ENCODE results near the gene IRX4.

IRX4 gene

DNA sequence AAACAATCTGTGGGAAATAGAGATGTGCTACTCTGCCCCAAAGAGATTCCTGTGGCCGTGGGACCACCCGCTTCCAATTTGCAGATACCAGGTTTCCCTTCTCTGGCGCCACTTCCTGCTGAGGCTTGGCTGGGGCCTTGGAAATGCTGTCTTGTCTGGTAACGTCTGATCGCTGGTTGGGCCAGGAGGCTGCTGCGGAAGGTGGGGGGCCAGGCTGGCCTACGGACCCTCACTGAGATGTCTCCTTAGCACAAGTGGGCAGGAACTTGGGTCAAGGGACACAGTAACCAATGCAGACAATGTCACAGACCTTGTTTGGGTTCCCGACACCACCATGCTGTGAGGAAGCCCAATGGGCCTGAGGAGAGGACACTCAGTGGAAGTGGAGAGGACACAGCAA lies 31.7 kb upstream of the IRX4 start:
- DNase-seq (ENCODE audit: low read depth in 2 of 3, low spot score in 1 of 3): no peak

DNA sequence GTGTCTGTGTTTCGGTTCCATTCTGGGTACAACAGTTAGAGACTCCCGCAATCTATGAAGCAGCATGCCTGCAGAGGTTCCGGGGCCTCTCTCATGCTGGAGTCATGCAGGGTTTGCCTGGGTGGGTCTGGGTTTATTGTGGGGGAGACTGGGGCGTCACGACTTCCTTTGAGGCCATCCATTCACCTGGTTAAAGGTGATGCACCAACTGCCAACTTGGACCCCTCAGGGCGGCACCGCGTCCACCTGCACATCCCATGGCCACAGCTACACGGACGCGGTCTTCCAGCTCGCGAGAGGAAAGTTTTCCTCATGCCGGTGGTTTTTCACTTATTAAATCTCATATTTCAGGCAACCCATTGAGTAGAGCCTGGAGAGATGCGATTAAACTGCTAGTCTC lies 30.9 kb upstream of the IRX4 start:
- no peak for DNase-seq (ENCODE audit: low read depth in 2 of 3, low spot score in 1 of 3)

DNA sequence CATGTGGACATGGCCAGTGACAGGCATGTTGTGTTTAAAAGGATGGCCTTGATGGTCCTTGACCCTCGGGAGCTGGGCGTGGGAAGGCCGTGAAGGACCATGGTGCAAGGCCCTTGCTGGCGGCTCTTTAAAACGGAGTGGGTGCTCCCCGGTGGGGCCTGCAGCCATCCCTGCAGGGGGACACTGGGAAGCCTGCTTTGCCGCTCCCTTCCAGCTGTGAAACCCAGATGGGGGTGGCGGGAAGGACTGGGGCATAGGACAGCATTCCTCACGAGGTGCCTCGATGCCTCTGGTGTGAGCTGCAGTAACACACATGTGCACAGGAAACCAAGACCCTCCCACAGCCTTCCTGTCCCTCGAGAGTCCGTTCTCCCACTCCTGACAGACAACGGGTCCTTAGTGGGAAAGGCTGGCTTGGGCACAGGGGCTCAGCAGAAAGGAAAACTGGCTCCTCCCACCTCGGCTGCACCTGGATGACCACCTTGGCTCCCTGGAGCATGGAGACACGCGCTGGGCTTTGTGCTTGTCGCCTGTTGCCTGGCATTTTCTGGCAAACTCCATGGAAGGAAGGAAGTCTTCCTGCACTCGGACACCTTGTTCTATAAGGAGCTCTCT lies 30.3 kb upstream of the IRX4 start:
- no peak for DNase-seq (ENCODE audit: low read depth in 2 of 3, low spot score in 1 of 3)

DNA sequence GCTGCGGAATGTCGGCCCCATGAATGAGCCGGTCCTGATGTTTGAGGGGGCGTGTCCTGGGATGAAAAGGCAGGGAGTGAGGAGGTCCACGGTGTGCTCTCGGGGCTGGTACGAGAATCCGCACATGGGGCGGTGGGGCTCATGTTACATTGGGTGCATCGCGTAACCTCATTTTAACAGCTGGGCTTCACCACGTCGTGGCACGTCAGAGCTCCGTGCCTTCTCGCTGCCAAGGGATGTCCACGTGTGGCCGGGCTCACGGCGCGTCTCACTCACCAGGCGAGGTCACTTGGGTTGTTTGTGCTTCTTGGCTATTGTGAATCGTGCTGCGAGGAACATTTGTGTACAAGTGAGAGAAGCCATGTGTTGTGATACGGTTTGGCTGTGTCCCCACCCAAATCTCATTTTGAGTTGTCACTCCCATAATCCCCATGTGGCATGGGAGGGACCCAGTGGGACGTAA lies 29.1 kb upstream of the IRX4 start:
- no peak for DNase-seq (ENCODE audit: low read depth in 2 of 3, low spot score in 1 of 3)

DNA sequence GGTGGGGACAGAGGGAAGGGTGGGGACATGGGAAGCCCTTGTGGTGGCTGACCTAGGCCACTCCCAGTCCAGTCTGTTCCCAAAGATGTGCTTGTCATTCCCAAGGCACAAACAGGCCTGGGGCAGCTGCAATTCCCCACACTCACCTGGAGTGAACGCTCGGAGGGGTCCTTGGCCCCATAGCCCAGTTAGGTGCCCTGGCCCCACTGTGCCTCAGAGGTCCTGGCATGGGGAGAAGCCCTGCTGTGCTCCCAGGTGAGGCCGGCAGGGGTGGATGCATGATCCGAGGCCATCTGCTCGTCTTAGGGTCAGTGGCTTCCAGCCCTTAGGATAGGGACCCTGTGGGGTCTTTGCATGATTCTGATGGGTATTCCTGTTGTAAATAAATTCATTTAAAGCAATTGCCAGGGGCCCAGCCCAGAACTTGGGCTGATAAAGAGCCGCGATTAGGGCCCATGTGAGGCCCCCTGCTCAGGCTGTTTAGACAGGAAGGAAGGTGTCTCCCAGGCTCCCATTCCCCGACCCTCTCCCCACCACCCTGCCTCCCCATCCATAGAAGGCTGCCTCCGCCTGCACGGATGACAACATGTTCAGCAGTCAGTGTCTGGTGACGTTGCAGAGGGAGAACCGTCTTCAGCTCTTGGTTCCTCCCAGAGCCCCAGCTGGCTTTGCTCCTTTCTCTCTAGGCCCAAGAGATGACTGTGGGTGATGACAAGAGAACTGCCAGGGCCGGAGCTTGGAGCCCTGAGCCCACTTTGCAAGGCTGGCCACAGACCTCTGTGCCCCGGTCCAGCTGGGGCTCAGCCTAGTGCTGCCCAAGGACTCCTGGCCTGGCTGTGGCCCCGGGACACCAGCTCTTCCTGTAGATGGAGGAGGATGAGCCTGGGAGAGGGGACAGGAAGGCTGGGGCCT lies 28.4 kb upstream of the IRX4 start:
- no peak for DNase-seq (ENCODE audit: low read depth in 2 of 3, low spot score in 1 of 3)

DNA sequence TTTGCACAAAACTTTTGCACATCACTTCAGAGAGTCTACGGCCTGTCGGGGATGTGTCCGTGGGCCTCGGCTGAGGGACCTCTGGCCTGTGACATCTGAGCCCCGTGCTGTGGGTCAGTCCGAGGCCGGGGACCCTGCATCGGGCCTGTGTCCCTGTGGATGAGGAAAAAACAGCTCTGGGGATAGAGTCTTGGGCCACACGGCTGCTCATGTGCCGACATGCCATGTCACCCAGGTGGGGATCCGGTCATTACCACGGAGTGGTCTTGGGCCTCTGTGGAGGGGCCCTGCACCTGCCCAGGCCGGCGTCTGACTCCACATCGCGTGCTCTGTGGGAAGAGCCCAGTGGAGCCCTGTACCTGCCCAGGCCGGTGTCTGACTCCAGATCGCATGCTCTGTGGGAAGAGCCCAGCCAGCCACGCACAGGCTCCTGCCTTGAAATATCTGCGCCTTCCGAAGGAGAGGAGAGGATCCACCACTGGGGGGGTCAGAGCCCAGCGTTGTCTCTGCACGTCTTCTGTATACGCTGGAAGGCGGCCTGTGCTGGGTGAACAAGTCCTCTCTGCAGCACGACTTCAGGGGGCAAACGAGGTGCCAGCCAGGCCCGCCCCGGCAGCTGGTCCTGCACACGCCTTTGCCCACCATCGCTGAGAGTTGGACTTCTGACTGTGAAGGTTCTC lies 27.5 kb upstream of the IRX4 start:
- no peak for DNase-seq (ENCODE audit: low read depth in 2 of 3, low spot score in 1 of 3)

DNA sequence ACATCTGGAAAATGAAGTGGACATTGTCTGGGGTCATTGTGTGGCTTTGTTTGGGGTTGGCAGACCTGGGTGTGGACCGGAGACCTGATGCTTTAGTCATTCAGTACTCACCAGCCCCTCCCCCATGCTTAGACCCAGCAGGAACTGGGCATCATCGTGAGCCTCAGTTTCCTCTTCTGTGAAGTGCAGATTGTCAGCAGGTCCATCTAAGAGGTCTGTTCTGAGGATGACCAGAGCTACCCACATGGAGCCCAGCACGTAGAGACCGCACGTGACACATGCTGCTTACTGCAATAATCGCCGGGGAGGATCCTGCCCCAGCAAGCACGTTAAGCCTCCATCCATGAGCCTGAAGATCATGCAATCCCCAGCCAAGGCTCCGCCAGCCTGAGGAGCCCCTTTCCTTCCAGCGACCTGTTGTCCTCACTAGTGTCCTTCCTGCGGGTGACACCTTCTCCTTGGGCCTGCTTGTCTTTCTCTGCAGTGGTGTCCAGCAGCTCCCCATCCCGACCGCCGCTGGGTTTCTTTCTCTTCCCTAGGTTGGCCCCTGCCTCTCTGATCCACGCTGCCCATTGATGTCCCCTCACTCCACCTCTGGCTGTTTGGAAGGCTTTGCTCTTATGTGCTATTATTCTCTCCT lies 26.7 kb upstream of the IRX4 start:
- no peak for DNase-seq (ENCODE audit: low read depth in 2 of 3, low spot score in 1 of 3)

DNA sequence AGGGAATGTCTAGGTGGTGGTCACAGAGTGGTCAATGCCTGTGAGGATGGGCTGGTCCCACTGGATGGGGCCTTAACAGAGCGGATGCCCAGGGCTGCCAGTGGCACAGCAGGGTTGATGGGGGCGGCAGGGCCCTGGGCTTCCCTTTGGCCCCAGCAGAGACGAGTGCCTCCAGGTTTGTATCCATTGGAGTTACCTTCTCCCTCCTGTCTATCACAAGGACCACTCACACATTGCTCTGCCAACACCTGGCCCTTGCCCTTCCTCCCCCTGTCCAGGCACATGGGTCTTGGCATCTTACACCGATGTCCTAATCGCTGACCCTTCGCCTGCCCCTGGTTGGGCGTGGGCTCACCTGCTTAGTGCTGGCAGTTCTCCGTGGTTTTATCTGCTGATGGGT lies 26.2 kb upstream of the IRX4 start:
- DNase-seq (ENCODE audit: low read depth in 2 of 3, low spot score in 1 of 3): no peak

DNA sequence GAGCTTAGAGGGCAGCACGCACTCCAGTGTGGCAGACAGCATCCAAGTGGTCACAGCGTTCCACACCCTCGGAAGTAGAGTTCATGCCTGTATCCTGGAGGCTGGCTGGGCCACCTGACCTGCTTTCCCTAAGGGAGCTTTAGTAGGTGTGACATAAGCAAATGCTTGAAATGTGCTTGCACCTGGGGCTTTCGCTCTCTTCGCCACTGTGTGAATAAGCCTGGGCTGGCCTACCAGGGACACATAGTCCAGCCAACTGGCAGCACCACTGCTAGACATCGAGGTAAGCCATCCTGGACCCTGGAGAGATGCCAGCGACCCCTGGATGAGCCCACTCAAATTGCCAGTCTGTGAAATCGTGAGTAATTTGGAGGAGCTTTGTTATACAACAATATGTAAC lies 24.9 kb upstream of the IRX4 start:
- DNase-seq (ENCODE audit: low read depth in 2 of 3, low spot score in 1 of 3): no peak

DNA sequence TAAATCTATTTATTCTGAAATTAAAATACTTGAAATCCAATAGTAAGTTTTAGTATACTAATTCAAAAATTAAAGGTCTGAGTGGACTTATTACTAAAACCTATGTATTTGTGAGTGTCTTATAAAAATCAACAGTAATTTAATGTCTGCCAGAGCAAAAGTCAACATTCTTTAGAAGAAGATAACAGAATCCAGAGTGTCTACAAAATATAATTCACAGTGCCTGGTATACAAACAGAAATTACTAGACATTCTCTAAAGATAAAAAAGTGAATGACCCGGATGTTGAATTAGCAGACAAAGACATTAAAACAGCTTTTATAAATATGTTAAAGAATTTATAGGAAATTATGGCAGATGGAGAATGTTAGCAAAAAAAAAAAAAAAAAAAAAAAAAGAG lies 22.4 kb upstream of the IRX4 start:
- DNase-seq (ENCODE audit: low read depth in 2 of 3, low spot score in 1 of 3): no peak

DNA sequence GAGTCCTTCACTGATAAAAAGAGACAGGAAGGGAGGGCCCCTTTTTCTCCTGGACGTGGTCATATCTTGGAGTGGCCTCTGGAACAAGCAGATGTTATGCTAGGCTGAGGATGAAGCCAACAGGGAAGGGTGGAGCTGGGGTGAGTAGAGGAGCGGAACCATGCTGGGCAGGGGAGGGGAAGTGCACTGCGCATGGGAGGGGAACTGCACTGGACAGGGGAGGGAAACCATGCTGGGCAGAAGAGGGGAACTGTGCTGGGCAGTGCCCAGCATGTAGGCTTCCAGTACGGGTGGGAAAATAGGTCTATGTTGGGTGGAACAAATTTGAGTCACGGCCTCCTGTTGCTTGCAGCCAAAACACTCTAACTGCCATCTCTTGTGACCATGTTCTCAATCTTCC lies 19.3 kb upstream of the IRX4 start:
- DNase-seq (ENCODE audit: low read depth in 2 of 3, low spot score in 1 of 3): no peak

DNA sequence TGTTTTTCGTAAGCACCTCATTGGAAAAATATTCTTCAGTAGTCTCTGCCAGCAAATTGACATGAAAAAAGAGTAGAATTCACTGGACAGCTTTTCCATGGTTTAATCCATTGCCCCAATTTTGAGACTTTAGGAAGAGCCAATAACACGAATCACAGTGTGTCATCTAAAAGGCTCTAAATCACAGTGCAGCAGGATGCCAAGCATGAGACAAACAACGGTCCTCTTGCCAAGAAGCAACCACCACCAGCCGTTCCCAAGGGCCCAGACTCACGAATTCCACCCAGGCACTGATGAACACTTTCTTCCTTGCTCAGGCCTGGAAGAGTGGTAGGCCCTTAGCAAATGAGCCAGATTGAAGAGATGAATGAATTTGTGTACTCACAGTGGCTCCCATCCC lies 18.3 kb upstream of the IRX4 start:
- DNase-seq (ENCODE audit: low read depth in 2 of 3, low spot score in 1 of 3): no peak

DNA sequence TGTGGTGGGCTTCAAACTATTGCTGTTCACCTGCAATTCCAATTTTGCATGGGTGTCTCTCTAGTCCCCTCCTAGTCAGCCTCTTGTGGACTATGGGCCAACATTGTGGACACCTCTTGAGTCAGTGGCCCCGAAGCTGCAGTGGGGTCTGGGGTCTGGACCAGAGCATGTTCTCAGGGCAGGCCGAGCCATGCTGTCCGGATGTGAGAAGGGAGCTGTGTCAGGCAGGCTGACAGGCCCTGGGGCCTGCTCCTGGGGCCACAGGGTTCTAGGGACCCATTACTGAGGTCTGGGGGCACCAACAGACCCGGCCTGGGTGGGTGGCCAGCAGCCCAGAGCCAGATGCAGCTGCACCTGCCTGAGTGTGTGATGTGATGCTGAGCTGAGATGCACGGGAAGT lies 16.5 kb upstream of the IRX4 start:
- no peak for DNase-seq (ENCODE audit: low read depth in 2 of 3, low spot score in 1 of 3)

DNA sequence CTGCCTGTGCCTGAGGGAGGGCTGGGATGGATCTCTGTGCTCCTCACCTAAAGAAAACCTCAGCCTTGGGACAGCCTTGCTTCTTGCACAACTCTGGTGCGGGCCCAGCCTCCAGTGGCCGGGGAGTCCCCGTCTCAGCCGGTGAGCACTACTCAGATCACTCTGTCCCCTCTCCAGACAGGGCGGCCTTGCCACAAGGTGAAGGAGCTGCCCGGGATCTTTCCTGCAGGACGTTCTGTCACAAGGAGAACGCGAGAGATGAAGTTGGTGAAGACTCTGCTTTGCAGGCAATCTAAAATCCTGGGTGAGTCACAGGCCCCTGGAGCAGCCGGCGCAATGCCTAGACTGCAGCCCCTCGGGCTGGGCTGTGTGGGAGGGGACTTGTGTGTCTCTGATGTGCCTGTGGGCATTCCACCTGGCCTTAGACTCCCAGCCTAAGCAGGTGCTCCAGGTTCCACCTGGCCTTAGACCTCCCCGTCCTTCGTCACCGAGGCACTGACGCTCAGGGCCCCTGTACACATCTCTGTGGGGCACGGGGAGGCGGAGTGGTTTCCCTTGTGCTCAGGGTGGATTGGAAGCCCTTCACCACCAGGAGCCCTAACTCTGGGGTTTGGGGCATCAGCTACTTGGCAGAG lies 15.2 kb upstream of the IRX4 start:
- no peak for DNase-seq (ENCODE audit: low read depth in 2 of 3, low spot score in 1 of 3)

DNA sequence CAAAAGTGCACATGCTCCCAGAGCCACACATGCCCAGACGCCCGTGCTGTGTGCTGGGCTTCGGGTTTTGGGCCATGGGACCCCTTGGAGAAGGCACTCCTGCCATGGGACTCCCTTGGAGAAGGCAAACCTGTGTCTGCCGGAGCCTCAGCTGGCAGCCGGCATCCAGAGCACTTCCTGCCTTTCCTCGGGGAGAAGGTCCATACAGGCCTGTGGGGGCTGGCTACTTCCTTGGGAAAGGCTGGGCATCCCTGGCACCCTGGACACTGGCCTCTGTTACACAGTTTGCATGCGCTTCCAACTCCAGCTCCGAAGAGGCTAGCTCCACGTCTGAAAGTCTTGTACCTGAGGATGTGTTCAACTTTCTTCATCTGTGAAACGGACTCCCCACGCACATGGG lies 14.7 kb upstream of the IRX4 start:
- no peak for DNase-seq (ENCODE audit: low read depth in 2 of 3, low spot score in 1 of 3)

DNA sequence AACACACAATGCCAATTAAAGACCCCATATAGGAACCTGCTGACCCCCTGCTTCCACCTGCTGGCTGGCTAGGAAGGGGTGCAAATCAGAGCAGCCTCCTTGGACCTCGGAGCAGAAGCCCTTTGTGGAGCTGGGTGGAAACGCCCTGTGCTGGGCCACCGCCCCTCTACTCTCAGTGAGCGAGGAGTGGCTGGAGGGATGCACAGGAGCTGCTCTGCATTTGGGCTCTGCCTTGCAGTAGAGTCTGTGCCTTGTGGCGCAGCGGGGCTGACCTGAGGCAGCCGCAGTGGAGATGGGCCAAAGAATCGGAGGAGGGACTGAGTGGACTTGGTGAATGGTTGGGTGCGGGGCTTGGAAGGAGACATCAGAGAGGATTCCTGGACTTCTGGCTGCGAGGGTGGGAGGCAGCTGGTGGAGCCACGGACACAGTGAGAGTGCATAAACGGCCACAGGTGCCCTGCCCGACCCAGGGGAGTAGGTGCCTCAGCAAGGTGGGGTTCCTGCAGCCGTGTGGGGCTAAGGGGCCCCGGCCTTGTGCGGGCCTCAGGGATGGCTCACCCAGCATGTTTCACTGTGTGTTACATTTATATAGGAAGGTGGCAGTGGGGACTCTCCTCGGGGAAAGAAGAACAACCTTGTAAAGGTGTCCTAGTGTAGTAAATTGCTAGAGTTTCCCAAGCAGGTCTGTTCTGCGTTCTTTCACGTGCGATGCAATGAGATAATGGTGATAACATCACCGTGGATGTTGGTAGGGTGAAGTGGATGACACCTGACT lies 14.1 kb upstream of the IRX4 start:
- DNase-seq (ENCODE audit: low read depth in 2 of 3, low spot score in 1 of 3): no peak

DNA sequence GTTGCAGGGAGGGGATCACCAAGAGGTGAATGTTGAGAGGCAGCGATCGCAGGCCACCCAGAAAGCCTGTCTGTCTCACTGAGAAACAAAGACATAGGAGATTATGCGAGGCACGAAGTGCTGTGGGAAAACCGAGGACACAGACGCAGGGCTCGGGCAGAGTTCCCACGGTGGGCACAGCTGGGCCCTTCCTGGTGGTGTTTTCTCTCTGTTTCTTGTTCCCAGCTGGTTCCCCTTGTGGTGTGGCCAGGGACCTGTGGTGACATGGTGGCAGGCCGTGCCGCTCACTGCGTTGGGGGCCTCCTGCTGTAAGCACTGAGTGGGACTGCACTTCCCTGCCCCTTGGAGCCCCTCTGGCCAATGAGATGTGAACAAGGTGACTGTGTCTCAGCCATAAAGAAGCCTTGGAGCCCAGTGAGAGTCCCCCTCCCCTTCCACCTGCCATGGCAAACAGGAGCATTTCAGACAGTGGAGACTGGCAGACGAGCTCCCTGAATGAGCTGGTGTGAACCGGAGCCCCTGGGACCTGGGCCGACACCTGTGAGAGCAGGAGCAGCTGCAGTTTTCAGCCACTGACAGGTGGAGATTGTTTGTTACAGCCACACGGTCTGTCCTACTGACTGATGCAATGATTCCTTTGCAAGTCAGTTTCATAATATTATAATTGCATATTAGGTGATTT lies 13.2 kb upstream of the IRX4 start:
- no peak for DNase-seq (ENCODE audit: low read depth in 2 of 3, low spot score in 1 of 3)

DNA sequence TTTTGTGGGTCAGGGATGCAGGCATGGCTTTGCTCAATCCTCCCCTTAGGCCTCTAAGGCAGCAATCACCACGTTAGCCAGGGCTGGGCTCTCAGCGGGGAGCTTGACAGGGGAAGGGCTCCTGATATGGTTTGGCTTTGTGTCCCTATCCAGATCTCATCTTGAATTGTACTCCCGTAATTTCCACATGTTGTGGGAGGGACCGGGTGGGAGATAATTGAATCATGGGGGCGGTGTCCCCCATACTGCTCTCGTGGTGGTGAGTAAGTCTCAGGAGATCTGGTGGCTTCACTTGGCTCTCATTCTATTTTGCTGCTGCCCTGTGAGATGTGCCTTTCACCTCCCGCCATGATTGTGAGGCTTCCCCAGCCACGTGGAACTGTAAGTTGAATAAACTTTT lies 11.5 kb upstream of the IRX4 start:
- DNase-seq (ENCODE audit: low read depth in 2 of 3, low spot score in 1 of 3): no peak

DNA sequence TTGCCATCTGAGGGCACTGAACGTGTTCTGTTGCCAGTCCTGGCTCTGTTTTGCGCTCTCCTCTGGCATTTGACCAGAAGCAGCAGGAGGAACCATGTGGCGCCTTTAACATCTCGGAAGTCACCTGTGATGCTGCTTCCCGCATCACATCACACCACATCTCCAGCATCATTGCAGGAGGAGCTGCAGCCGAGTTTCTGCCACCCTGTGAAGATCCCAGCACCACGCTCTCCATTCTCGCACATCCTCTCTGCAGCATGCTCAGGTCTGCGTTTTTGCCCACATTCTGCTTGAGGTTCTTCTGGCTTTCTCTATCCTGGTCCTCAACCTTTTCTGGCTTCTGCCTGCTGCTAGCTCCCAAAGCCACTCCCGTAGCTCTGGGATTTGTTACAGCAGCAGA lies 11.0 kb upstream of the IRX4 start:
- no peak for DNase-seq (ENCODE audit: low read depth in 2 of 3, low spot score in 1 of 3)
